HEK293 (cell line): ENCODE measurements around the gene PRR22.
A peak's percentile ranks its signal among the peaks of the same experiment; 100 is the strongest.

Experiments
- CTCF ChIA-PET: fragments of 350-600 bp; formaldehyde crosslinking; extraction: SDS; loops from one replicate; lab custom pipeline; 2021; ENCODE audit warnings: antibody characterized with exemption; lab: Yijun Ruan, JAX
- POLR2A ChIA-PET: fragments of 300-600 bp; formaldehyde crosslinking; extraction: SDS; loops from one replicate; lab custom pipeline; 2020; ENCODE audit warnings: antibody characterized with exemption, inconsistent platforms; lab: Yijun Ruan, JAX
- H3K27ac ChIP-seq: fragments of 200-500 bp; sonication (Bioruptor generic); 2 replicates; pipeline ENCODE4 v1.5.1; 2014; ENCODE audit warnings: low read depth, low read length, control low read depth, inconsistent platforms; ENCODE audit errors: extremely low read depth
- H3K36me3 ChIP-seq, 2 experiments: fragments of 200-500 bp in 1 of 2; sonication (Bioruptor generic) in 1 of 2; 1 replicate in 1 of 2; 2 replicates in 1 of 2; pipeline ENCODE4 v1.5.1; 2014 to 2017; ENCODE audit warnings: inconsistent platforms in 2 of 2, low read length in 2 of 2; ENCODE audit not compliant: control insufficient read depth in 2 of 2, insufficient read depth in 1 of 2
- H3K4me1 ChIP-seq: fragments of 200-500 bp; sonication (Bioruptor generic); 2 replicates; pipeline ENCODE4 v1.5.1; 2014; ENCODE audit warnings: mild to moderate bottlenecking, low read length, inconsistent platforms; ENCODE audit not compliant: control insufficient read depth, insufficient read depth
- H3K4me3 ChIP-seq: 2 replicates; pipeline ENCODE4 v1.5.1; 2011; ENCODE audit warnings: low read depth, mild to moderate bottlenecking, control low read depth, low read length, moderate library complexity
- H3K9me3 ChIP-seq: fragments of 200-500 bp; sonication (Bioruptor generic); 2 replicates; pipeline ENCODE4 v1.5.1; 2014; ENCODE audit warnings: low read depth, low read length, inconsistent platforms; ENCODE audit not compliant: control insufficient read depth, insufficient read depth
- KLF9 ChIP-seq: fragments of 450-650 bp; formaldehyde crosslinking; IDR thresholded peaks from 2 replicates; pipeline ENCODE4 v1.5.1; 2016; ENCODE audit warnings: missing biosample characterization, missing genetic modification characterization, low read depth
- PRDM2 ChIP-seq: fragments of 450-650 bp; formaldehyde crosslinking; IDR thresholded peaks from 2 replicates; pipeline ENCODE4 v1.5.1; 2016; ENCODE audit warnings: missing biosample characterization, missing genetic modification characterization, borderline replicate concordance
- REST ChIP-seq: fragments of 450-650 bp; formaldehyde crosslinking; IDR thresholded peaks from 2 replicates; pipeline ENCODE4 v1.5.1; 2016; ENCODE audit warnings: missing biosample characterization, missing genetic modification characterization
- SCRT1 ChIP-seq: fragments of 450-650 bp; formaldehyde crosslinking; IDR thresholded peaks from 2 replicates; pipeline ENCODE4 v1.5.1; 2016; ENCODE audit warnings: missing biosample characterization, missing genetic modification characterization, borderline replicate concordance
- SCRT2 ChIP-seq: fragments of 450-650 bp; formaldehyde crosslinking; IDR thresholded peaks from 2 replicates; pipeline ENCODE4 v1.5.1; 2016; ENCODE audit warnings: missing biosample characterization, missing genetic modification characterization
- TCF7L2 ChIP-seq: IDR thresholded peaks from 2 replicates; pipeline ENCODE4 v1.6.1; 2011; ENCODE audit warnings: low read depth, mild to moderate bottlenecking, inconsistent platforms, low read length, moderate library complexity, borderline replicate concordance
- ZBTB7A ChIP-seq: fragments of 450-650 bp; formaldehyde crosslinking; IDR thresholded peaks from 2 replicates; pipeline ENCODE4 v1.5.1; 2016; ENCODE audit warnings: low read depth, missing biosample characterization, missing genetic modification characterization
- ZBTB8A ChIP-seq: fragments of 450-650 bp; formaldehyde crosslinking; IDR thresholded peaks from 2 replicates; pipeline ENCODE4 v1.5.1; 2016; ENCODE audit warnings: missing biosample characterization, missing genetic modification characterization
- ZEB2 ChIP-seq: fragments of 450-650 bp; formaldehyde crosslinking; IDR thresholded peaks from 2 replicates; pipeline ENCODE4 v1.5.1; 2016; ENCODE audit warnings: missing biosample characterization, missing genetic modification characterization
- ZFHX2 ChIP-seq: fragments of 450-650 bp; formaldehyde crosslinking; conservative IDR thresholded peaks from 2 replicates; pipeline ENCODE4 v1.5.1; 2016; ENCODE audit warnings: missing biosample characterization, missing genetic modification characterization
- ZFP37 ChIP-seq: fragments of 450-650 bp; formaldehyde crosslinking; IDR thresholded peaks from 2 replicates; pipeline ENCODE4 v1.5.1; 2016; ENCODE audit warnings: missing biosample characterization, missing genetic modification characterization
- ZFP69B ChIP-seq: fragments of 450-650 bp; formaldehyde crosslinking; IDR thresholded peaks from 2 replicates; pipeline ENCODE4 v1.5.1; 2016; ENCODE audit warnings: missing biosample characterization, missing genetic modification characterization
- ZIC2 ChIP-seq: fragments of 450-650 bp; formaldehyde crosslinking; IDR thresholded peaks from 2 replicates; pipeline ENCODE4 v1.5.1; 2016; ENCODE audit warnings: missing biosample characterization, missing genetic modification characterization
- ZNF112 ChIP-seq: fragments of 450-650 bp; formaldehyde crosslinking; IDR thresholded peaks from 2 replicates; pipeline ENCODE4 v1.5.0; 2017; ENCODE audit warnings: missing biosample characterization, missing genetic modification characterization
- ZNF211 ChIP-seq: fragments of 450-650 bp; formaldehyde crosslinking; IDR thresholded peaks from 2 replicates; pipeline ENCODE4 v1.5.1; 2016; ENCODE audit warnings: low read depth, missing biosample characterization, missing genetic modification characterization
- ZNF341 ChIP-seq: fragments of 450-650 bp; formaldehyde crosslinking; IDR thresholded peaks from 2 replicates; pipeline ENCODE4; 2016; ENCODE audit warnings: low read depth, missing biosample characterization, missing genetic modification characterization
- ZNF571 ChIP-seq: fragments of 450-650 bp; formaldehyde crosslinking; IDR thresholded peaks from 2 replicates; pipeline ENCODE4 v1.5.0; 2017; ENCODE audit warnings: missing biosample characterization, missing genetic modification characterization
- ZNF596 ChIP-seq: fragments of 450-650 bp; IDR thresholded peaks from 2 replicates; pipeline ENCODE4 v1.5.0; 2018; ENCODE audit warnings: missing biosample characterization, mild to moderate bottlenecking, missing genetic modification characterization, moderate library complexity
- ZNF621 ChIP-seq: fragments of 450-650 bp; formaldehyde crosslinking; IDR thresholded peaks from 2 replicates; pipeline ENCODE4 v1.5.1; 2017; ENCODE audit warnings: missing biosample characterization, missing genetic modification characterization
- ZNF768 ChIP-seq: fragments of 450-650 bp; formaldehyde crosslinking; IDR thresholded peaks from 2 replicates; pipeline ENCODE4 v1.5.1; 2018; ENCODE audit warnings: missing biosample characterization, mild to moderate bottlenecking, missing genetic modification characterization

Gene PRR22

GRCh38 chr19:5832061-5832460 is 47.5 kb upstream of the PRR22 start (continued):
- TF ChIP-seq ZNF341, result no peak

GRCh38 chr19:5831159-5831558 is 46.6 kb upstream of the PRR22 start:
- Histone ChIP-seq H3K4me1 (peaks cover 6% of the 10 kb centered on the region), H3K4me3 (no peak overlapping the region), H3K36me3 (no peaks in the 10 kb centered on the region), H3K27ac (no peak overlapping the region), H3K9me3 (no peaks in the 10 kb centered on the region)
- CTCF ChIA-PET, result no interaction called here
- TF ChIP-seq SCRT2 (tag by site-specific recombination) (peak; percentile 90), KLF9 (tag by site-specific recombination) (no peak), SCRT1 (tag by site-specific recombination) (peak; percentile 32; the same call in 1 of the 2 replicates), ZEB2 (tag by site-specific recombination) (peak; percentile 70), REST (tag by site-specific recombination) (no peak), ZBTB8A (tag by site-specific recombination) (no peak), PRDM2 (tag by site-specific recombination) (no peak), ZNF596 (no peak), ZFP69B (tag by site-specific recombination) (no peak), ZNF571 (tag by site-specific recombination) (no peak), ZNF211 (no peak)
- POLR2A ChIA-PET, result no interaction called here

GRCh38 chr19:5829567-5830310 is 45.2 kb upstream of the PRR22 start:
- Histone ChIP-seq H3K4me3 (no peak overlapping the region), H3K36me3 (no peaks in the 10 kb centered on the region), H3K9me3 (no peaks in the 10 kb centered on the region), H3K27ac (no peak overlapping the region), H3K4me1 (peaks cover 6% of the 10 kb centered on the region)
- ChIA-PET CTCF (interaction anchor here (0.6 to 3.2 kb wide), 2 partner anchors 26 to 32 kb away, joined by 5 to 27 read pairs; partner anchors contain the start of gene NRTN), POLR2A (interaction anchor here (1.0 kb wide), 1 partner anchor 17 kb away, joined by 8 read pairs; no protein-coding TSS in a partner anchor)
- TF ChIP-seq ZFP37 (tag by site-specific recombination), result no peak
- TF ChIP-seq ZBTB7A, result no peak
- no peak for TF ChIP-seq ZIC2 (tag by site-specific recombination)
- no peak for TF ChIP-seq ZNF112 (tag by site-specific recombination)
- TF ChIP-seq ZEB2 (tag by site-specific recombination), result no peak
- TF ChIP-seq ZFHX2 (tag by site-specific recombination), result 0 out of 2 replicates have a peak, but pooled peaks have one; percentile 2
- TF ChIP-seq ZNF621 (tag by site-specific recombination), result no peak
- TF ChIP-seq ZNF768 (tag by site-specific recombination), result no peak
- TF ChIP-seq TCF7L2, result no peak
- TF ChIP-seq ZBTB8A (tag by site-specific recombination), result 0 out of 2 replicates have a peak, but pooled peaks have one; percentile 6
